VCaP (cell line): ENCODE measurements around the gene DTNA.

ENCODE experiments used
- H3K27ac ChIP-seq: fragments of 450-650 bp; 2 replicates; pipeline ENCODE4 v1.5.1; 2017
- TF ChIP-seq, protein P1 (sequence below): fragments of 450-650 bp; conservative IDR thresholded peaks from 2 replicates; pipeline ENCODE4 v1.5.1; 2017; ENCODE audit warnings: mild to moderate bottlenecking, moderate library complexity

Gene DTNA

DNA sequence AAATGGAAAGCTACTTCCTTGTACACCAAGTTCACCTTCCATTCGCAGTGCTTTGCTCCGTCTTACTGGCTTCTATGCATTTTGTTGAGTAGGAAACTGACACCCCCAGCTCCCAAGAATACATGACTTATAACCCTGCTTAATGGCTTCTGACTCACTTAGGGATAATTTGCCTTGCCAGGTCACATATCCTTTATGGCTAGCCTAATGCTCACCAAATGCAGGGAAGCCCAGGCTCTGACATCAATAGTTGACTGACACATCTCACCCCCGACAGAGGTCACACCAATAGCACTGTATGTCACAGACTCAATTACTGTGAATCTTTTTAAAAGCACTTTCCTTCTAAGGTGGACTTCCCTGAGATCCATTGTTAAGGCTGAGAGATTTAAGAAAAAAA lies 147.2 kb downstream of the DTNA start:
- H3K27ac ChIP-seq: no peak overlapping the region
- TF ChIP-seq, protein P1, sequence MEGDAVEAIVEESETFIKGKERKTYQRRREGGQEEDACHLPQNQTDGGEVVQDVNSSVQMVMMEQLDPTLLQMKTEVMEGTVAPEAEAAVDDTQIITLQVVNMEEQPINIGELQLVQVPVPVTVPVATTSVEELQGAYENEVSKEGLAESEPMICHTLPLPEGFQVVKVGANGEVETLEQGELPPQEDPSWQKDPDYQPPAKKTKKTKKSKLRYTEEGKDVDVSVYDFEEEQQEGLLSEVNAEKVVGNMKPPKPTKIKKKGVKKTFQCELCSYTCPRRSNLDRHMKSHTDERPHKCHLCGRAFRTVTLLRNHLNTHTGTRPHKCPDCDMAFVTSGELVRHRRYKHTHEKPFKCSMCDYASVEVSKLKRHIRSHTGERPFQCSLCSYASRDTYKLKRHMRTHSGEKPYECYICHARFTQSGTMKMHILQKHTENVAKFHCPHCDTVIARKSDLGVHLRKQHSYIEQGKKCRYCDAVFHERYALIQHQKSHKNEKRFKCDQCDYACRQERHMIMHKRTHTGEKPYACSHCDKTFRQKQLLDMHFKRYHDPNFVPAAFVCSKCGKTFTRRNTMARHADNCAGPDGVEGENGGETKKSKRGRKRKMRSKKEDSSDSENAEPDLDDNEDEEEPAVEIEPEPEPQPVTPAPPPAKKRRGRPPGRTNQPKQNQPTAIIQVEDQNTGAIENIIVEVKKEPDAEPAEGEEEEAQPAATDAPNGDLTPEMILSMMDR: no peak

DNA sequence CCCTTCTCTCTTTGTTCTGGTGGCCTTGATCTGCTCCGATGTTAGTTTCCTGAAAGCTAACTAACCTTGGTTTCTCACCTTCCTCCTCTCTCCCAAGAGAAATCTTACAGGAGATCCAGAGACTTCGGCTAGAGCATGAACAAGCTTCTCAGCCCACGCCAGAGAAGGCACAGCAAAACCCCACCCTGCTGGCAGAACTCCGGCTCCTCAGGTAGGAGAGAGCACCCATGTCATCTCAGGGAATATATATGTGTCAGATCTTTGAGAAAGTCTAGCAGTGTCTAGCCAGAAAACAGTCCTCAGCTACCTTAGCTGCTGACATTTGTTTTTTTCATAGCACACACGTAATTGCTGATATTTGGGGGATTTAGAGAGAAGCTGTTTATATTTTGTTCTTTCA lies 148.1 kb downstream of the DTNA start:
- TF ChIP-seq, protein P1: no peak
- no peak overlapping the region for H3K27ac ChIP-seq

DNA sequence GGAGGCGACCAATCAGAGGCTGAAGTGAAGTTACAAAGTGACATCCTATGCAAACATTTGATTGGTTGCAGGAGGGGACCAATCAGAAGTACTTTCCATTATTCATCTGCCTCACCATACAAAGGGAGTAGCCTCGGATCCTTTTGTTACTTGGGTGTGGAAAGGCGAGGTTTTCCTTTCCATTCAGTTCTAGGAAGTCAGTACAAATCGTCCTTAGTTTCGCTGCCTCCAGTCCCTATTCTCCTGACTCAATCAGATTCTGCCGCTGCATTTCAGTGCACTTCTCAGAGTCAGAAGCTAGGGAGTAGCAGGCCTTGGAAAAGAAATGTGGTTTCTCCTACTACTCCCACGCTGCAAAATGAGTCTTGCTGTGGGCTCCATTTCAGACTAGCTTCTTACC lies 149.4 kb downstream of the DTNA start:
- no peak overlapping the region for H3K27ac ChIP-seq
- TF ChIP-seq, protein P1: no peak

DNA sequence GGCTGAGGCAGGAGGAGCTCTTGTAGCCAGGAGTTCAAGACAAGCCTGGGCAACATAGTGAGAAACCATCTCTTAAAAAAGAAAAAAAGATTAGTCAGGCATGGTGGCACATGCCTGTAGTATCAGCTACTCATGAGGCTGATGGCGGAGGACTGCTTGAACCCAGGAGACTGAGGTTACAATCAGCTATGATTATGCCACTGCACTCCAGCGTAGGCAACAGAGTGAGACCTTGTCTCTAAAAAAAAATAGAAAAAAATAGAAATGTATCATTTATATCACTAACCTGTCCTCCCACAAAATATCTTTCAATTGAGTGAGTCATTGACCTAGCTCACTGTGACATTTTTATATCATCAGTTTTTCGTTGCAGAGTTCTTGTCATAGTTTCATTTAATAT lies 152.5 kb downstream of the DTNA start:
- H3K27ac ChIP-seq: no peak overlapping the region
- TF ChIP-seq, protein P1: no peak

DNA sequence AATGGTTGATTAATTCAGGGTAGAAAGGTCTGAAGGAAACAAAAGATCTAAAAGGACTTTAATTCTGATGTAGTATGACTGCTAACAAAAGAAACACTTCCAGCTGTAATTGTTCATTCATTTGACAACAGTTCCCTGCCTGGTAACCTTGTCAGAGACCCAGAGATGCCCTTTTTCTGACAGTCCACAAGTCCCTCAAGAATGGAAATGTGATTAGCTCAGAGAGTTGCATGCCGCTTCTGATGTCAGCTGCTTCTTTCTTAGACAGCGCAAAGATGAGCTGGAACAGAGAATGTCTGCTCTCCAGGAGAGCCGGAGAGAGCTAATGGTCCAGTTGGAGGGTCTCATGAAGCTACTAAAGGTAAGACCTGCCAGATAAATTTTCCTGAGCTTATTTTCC lies 153.6 kb downstream of the DTNA start:
- no peak overlapping the region for H3K27ac ChIP-seq
- TF ChIP-seq, protein P1: no peak

DNA sequence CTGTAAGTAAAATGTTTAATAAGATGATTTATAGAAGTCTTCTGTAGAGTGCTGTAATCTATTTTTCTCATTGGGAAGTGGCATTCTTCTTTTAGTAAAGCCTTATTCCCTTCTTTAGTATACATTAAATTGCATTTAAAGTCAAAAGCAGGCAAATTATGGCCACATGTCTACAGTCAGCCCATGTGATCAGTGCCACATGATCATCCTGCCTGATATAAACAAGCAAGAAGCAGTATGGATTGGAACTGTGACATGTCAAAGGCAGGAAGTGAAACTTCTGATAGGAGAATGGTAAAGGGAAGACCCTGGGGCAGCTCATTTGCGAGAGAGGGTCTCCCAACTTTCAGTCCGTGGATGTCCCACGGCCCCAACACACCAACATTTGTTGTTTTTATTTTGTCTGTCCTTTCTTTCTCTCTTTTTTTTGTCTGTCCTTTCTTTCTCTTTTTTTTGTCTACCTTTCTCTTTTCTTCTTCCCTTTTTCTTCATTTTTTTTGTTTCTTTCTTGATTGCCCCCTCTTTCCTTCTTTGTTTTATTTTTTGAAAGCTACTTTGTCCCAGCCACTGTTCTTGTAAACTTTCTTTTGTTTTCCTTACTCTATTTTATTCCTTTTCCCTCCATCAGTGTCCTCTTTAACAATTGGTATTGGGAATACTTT lies 154.9 kb downstream of the DTNA start:
- TF ChIP-seq, protein P1: no peak
- no peak overlapping the region for H3K27ac ChIP-seq

DNA sequence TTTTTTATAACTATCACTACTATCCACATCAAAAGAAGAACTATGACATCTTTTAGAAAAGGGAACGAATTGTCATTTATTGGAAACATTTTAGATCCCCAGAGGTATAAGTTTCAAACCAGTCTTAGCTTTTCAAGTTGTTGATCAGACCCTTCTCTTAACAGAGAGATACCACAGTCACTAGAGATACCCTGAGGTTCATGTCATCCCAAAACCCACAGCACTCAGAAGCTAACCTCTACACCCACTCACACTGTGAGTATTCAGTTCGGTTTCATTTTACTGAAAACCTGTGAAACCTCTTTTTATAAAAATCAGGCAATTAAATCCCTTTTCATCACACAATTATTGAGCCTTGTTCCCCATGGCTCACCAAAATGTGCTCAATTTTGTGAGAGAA lies 156.2 kb downstream of the DTNA start:
- no peak overlapping the region for H3K27ac ChIP-seq
- TF ChIP-seq, protein P1: no peak
